Neural crest cell (in vitro differentiated cells): ENCODE measurements around the gene LRMDA. TPM values are rescaled to one million over a fixed set of nuclear protein-coding genes. Genes with fewer than 3 reads are reported as not detected.

Experiments used
- DNase-seq: peaks from one replicate; pipeline ENCODE4 v3.0.0; 2021; ENCODE audit warnings: low read depth, mixed read lengths, low spot score
- H3K27ac Mint-ChIP-seq: one replicate; pipeline ENCODE4 v1.8.0; 2021; ENCODE audit warnings: mild to moderate bottlenecking, mixed read lengths; ENCODE audit not compliant: unreplicated experiment
- H3K27me3 Mint-ChIP-seq: 2 replicates; pipeline ENCODE4 v1.8.0; 2021; ENCODE audit warnings: low read depth, mild to moderate bottlenecking, mixed read lengths
- H3K36me3 Mint-ChIP-seq: 2 replicates; pipeline ENCODE4 v1.8.0; 2021; ENCODE audit warnings: low read depth, mild to moderate bottlenecking, mixed read lengths
- H3K4me1 Mint-ChIP-seq: 2 replicates; pipeline ENCODE4 v1.8.0; 2021; ENCODE audit warnings: mixed read lengths
- H3K4me3 Mint-ChIP-seq: one replicate; pipeline ENCODE4 v1.8.0; 2021; ENCODE audit warnings: mild to moderate bottlenecking, mixed read lengths
- H3K9me3 Mint-ChIP-seq: 2 replicates; pipeline ENCODE4 v1.8.0; 2021; ENCODE audit warnings: mixed read lengths
- total RNA-seq: library from RNA; stranded (reverse); gene quantifications from 2 replicates; pipeline ENCODE4 v1.2.1, GENCODE V29; 2021
- TF ChIP-seq, protein P1 (sequence below): fragments of 200-600 bp; sonication (generic); conservative IDR thresholded peaks from 2 replicates; pipeline ENCODE4 v1.5.0; 2021; ENCODE audit warnings: antibody characterized with exemption, mild to moderate bottlenecking

The LRMDA gene
- total RNA-seq, 1 donor from 2014 or later: 3.1 TPM

DNA sequence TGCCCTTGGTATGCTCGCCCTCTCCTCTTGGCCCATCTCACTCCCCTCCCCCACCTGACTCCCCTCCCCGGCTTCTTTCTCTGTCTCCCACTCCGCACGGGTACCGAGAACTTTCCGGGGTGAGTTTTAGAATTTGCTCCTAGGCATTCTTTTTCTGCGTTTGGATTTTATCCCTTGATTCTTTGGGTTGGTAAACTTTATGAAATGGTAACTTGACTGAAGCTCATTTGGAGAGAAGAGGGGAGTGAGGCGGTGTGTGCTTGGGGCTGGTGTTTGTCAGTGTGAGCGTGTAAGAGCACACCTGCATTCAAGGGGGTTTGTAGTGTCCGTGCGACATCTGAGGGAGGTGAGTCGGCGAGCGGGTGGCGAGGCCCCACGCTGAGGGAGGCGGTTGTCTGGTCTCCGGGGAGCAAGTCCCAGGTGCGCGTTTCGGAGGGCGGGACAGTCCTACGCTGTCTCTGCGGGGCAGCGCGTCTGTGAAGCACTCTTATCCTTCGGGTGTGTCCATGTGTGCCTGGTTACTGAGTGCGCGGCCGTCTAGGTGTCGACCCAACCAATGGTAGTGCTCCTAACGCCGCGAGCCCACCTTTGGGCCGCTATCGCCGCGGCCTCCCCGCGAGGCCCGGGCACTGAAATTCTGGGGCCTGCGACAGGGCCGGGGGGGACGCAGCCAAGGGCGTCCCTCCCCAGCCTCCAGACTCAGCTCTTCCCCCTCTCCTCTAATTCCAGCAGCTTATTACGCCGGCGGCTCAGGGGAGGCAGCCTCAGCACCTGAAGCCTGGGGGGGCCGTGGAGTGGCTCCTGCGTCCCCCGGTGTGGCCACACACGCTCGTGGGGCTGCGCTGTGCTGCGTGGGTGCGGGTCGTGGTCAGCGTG, 27.2 kb upstream of the LRMDA start:
- no peak overlapping the region for H3K27ac Mint-ChIP-seq
- peak overlapping the region; percentile 93 for H3K4me3 Mint-ChIP-seq
- DNase-seq: peak; percentile 12
- no peaks in the 10 kb centered on the region for H3K9me3 Mint-ChIP-seq
- peaks cover 52% of the 10 kb centered on the region for H3K4me1 Mint-ChIP-seq
- H3K27me3 Mint-ChIP-seq: peaks cover 79% of the 10 kb centered on the region
- TF ChIP-seq, protein P1, sequence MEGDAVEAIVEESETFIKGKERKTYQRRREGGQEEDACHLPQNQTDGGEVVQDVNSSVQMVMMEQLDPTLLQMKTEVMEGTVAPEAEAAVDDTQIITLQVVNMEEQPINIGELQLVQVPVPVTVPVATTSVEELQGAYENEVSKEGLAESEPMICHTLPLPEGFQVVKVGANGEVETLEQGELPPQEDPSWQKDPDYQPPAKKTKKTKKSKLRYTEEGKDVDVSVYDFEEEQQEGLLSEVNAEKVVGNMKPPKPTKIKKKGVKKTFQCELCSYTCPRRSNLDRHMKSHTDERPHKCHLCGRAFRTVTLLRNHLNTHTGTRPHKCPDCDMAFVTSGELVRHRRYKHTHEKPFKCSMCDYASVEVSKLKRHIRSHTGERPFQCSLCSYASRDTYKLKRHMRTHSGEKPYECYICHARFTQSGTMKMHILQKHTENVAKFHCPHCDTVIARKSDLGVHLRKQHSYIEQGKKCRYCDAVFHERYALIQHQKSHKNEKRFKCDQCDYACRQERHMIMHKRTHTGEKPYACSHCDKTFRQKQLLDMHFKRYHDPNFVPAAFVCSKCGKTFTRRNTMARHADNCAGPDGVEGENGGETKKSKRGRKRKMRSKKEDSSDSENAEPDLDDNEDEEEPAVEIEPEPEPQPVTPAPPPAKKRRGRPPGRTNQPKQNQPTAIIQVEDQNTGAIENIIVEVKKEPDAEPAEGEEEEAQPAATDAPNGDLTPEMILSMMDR: no peak
- H3K36me3 Mint-ChIP-seq: no peaks in the 10 kb centered on the region

GRCh38 chr10:75404815-75405597, 26.4 kb upstream of the LRMDA start:
- TF ChIP-seq, protein P1: peak; percentile 16
- Mint-ChIP-seq H3K27me3 (peaks cover 82% of the 10 kb centered on the region), H3K27ac (no peak overlapping the region)

GRCh38 chr10:75405598-75406461, 25.6 kb upstream of the LRMDA start:
- peaks cover 83% of the 10 kb centered on the region for H3K27me3 Mint-ChIP-seq
- no peak for DNase-seq
- H3K4me3 Mint-ChIP-seq: peak overlapping the region; percentile 85
- no peak overlapping the region for H3K27ac Mint-ChIP-seq
- peaks cover 59% of the 10 kb centered on the region for H3K4me1 Mint-ChIP-seq
- TF ChIP-seq, protein P1: no peak
- H3K36me3 Mint-ChIP-seq: no peaks in the 10 kb centered on the region
- H3K9me3 Mint-ChIP-seq: no peaks in the 10 kb centered on the region

More at GRCh38 chr10:75404815-75405597, 26.4 kb upstream of the LRMDA start:
- H3K4me1 Mint-ChIP-seq: peaks cover 55% of the 10 kb centered on the region
- H3K9me3 Mint-ChIP-seq: no peaks in the 10 kb centered on the region
- peak overlapping the region; percentile 93 for H3K4me3 Mint-ChIP-seq
- H3K36me3 Mint-ChIP-seq: no peaks in the 10 kb centered on the region
- DNase-seq: peak; percentile 36

- DNase-seq: peak; percentile 7
- Mint-ChIP-seq H3K36me3 (no peaks in the 10 kb centered on the region), H3K9me3 (no peaks in the 10 kb centered on the region), H3K4me3 (peak overlapping the region; percentile 85), H3K27ac (no peak overlapping the region), H3K4me1 (peaks cover 60% of the 10 kb centered on the region), H3K27me3 (peaks cover 90% of the 10 kb centered on the region)
- TF ChIP-seq, protein P1: no peak
Observed at GRCh38 chr10:75406462-75407223, 24.8 kb upstream of the LRMDA start.
